HG02870 (cell line): ENCODE measurements around the gene CCNH.
A peak's percentile ranks its signal among the peaks of the same experiment; 100 is the strongest.

Experiments used
- ATAC-seq: cut with Tn5 transposase; IDR thresholded peaks from one replicate; pipeline ENCODE4 v1.9.1; 2021; ENCODE audit warnings: mild to moderate bottlenecking, moderate library complexity; ENCODE audit not compliant: unreplicated experiment

CCNH gene

DNA sequence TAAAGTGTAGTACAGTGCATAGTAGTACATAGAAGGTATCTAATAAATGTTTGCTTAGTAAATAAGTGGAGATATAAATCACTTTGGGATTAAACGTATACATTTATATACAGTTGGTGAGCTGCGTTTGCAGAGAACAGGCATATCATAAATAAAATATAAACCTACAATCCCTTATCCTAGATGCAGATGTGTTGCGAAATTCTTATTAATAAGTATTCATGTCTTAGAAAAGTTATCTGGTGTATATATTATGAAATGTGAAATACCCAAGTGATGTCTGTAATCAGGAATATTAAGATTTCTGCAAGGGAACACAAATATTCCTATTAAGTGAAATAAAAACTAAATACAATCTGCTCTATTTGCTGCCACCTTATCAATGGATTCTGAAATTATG lies 8.8 kb downstream of the CCNH start:
- no peak for ATAC-seq

GRCh38 chr5:87403409-87403808 lies 9.3 kb downstream of the CCNH start:
- ATAC-seq: no peak

GRCh38 chr5:87401626-87402025 lies 11.1 kb downstream of the CCNH start:
- ATAC-seq: no peak

DNA sequence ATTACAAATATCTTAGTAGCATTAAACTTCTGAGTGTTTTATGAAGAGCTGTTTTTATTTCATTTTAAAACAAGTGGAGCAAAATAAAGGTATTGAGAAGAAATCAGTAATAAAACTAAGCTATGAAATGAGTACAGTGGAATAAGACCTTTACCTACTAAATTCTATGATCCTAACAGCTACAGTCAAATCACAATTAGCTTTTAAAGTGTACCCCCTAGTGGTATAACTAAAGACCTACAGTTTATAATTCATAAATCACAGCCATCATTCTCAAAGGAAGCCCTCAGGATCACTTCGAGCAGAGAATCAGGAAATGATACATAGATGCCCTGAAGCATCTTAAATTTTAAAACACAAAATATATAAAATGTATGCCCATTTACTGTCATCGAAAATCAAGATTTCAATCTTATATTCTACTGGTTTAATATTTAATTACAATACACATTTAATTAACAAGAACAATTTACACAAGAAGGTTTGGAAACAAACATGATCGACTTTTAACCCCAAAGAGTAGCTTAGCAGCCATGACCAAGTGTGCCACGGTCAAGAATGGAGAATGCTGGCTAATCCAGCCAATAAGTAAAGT lies 12.3 kb downstream of the CCNH start:
- ATAC-seq: peak; percentile 69

GRCh38 chr5:87399720-87400119 lies 13.0 kb downstream of the CCNH start:
- ATAC-seq: no peak

DNA sequence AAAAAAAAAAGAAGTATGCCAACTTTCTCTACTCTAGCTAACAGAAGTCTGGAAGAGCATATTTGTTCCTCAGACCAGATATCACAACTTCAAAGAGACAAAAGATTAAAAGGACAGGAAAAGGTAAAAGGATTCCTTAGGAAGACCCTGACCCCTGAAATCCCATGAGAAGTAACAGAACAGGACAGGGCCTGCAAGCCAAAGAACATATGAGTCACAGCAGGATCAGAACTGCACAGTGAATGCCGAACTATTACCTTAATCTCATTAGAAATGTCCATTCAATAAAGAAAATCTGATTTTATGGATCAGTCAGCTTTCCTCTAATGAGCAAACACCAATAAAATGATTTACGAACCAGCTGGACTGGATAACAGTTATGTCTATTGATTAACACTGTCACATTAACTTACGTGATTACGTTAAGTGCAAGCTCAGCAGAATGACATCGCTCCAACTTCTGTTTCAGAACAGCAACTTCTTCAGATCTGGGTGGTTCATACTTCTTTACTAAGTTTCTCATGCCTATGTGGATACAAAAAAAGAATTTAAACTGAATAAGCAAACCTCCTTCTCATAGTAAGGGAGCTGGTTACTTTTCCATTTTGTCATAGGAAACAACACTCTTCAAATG lies 13.6 kb downstream of the CCNH start:
- ATAC-seq: no peak

GRCh38 chr5:87394411-87395165 lies 18.1 kb downstream of the CCNH start:
- no peak for ATAC-seq

DNA sequence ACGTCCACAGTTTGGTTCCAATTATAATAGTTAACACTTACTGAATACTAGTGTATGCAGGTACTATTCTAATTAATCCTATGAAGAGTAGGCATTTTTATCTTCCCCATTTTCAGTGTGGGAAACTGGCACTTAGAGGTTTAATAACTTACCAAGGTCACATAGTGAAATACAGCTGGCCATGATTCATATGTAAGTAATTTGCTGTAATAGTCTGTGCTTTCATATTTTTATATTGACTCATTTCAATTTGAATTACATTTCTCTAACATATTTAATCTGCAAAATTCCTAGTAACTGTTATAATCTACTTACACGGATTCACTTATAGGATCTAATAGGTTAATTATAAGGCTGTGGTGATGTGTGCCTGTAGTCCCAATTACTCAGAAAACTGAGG lies 19.4 kb downstream of the CCNH start:
- ATAC-seq: no peak

- no peak for ATAC-seq
Observed at GRCh38 chr5:87392801-87393200, 19.9 kb downstream of the CCNH start.

GRCh38 chr5:87392170-87392569 lies 20.6 kb downstream of the CCNH start:
- no peak for ATAC-seq

DNA sequence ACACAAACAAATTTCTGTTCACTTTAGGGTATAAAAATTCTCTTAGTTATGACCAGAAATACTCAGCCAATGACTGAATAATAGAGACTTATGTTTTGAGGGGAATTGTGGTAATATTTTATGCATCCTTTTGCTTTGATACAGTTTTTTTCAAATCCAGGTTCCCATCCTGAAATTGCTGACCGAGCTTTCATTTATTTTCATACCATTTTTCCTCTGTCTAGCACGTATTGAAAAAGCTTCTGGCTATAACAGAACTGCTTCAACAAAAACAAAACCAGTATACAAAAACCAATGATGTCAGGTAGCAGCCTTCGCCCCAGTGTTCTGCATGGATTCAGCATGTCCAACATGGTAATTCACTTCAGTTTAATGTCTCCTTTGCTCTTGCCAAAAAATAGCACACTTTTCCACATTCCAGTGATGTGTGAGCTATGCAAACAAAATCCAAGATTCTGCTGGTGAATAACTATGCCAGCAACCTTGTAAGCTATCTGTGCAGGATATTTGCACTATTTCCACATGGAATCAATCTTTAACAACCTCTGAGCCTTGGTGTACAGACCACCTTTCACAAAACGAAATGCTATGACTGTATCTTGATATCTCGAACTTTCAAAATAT lies 22.0 kb downstream of the CCNH start:
- ATAC-seq: no peak

- peak; percentile 68 for ATAC-seq
Observed at GRCh38 chr5:87390075-87390474, 22.7 kb downstream of the CCNH start.

DNA sequence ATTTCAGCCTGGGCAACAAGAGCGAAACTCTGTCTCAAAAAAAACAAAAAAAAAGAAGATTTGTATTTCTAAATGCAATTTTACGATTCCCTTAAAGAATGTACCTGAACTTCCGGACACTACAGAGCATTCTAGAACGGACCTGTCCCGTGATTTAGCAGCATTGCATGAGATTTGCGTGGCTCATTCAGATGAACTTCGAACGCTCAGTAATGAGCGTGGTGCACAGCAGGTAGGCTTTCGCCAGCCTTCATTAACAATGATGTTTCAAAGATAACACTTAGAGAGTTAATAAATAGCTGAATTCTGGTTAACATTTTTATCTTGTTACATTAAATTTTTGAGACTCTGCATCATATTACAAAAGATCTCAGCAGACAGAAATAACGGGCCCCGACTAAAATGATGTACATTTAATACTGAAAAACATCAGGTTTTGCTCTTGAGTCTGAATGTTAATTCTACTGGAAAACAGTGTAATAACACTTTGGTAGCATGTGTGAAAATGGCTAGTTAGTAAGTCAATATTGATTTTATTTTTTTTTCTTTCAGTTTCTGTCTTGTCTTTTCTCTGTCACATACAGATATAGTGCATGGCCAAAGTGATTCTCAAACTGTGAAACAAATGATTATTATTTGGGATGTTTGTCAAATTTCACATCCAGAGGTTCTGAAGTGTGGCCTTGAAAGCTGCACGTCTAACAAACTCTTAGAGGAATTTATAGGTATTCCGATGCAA lies 23.3 kb downstream of the CCNH start:
- peak; percentile 12 for ATAC-seq

DNA sequence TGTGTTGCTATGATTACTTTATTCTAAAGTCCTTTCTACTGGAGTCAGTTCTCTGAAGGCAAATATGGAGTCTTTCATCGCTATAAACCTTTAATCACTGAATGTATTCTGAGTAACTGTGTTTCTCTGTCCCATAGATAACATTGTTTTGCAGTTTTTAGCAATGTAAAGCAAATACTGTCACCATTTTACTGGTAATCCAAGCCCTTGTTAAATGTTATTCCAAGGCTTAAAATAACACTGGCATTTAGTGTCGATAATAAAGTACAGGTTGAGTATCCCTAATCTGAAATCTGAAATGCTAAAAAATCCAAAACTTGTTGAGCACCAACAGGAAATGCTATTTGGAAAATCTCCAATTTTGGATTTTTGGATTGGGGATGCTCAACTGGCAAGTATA lies 24.6 kb downstream of the CCNH start:
- ATAC-seq: no peak

GRCh38 chr5:87385802-87386201 lies 26.9 kb downstream of the CCNH start:
- no peak for ATAC-seq

DNA sequence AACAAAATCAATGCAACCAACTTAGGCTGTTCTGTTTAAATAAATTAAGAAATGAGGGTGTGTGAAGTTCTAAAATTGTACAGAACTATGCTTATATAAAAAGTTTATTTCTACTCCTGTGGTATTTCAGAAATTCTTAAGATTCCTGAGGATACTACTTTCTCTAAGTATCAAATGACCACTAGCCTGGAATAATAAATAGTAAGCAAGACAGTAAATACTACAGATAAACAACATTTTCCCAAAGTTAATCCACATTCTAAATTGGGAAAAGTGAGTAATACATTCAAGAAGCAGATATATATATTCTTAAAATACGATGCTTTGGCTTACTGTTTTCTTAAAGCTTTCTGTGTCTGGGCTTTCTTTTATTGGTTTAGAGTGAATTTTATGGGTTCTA lies 29.5 kb downstream of the CCNH start:
- no peak for ATAC-seq

- no peak for ATAC-seq
Observed at GRCh38 chr5:87382224-87382623, 30.5 kb downstream of the CCNH start.

DNA sequence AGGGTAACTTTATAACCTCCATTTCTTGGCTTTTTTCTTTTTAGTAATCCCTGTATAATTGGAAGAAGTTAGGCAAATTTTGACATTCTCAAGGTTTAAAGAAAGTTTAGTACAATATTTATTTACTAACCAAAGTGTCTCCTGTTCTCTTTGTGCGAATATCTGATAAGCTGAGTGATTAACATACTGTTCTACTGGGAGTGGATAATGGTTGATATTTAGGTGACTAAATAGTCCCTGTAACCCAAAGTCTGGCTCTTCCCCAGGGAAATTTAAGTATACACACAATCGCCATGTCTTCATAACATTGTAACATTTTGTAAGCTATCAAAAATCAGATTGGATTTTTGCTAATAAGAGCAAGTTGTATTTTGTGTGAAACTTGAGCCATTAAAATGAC lies 40.0 kb downstream of the CCNH start:
- ATAC-seq: no peak

DNA sequence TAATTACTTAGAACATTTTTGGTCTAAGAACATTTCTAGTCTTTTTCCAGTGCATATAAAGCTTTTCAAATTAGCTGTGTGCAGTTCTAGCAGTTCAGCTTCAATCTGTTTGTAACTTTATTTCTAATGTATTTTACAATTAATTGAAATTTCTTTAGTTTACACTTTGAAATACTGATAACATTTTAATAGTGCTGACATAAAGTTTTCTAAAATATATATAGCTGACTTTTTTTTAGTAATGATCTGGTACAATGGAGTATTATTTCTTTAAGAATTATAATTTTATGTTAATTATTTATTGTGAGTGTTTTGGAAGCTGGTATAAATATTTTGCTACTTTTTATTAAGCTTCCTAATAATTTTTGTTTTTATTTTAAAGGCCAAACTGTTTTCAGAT lies 43.3 kb downstream of the CCNH start:
- no peak for ATAC-seq

DNA sequence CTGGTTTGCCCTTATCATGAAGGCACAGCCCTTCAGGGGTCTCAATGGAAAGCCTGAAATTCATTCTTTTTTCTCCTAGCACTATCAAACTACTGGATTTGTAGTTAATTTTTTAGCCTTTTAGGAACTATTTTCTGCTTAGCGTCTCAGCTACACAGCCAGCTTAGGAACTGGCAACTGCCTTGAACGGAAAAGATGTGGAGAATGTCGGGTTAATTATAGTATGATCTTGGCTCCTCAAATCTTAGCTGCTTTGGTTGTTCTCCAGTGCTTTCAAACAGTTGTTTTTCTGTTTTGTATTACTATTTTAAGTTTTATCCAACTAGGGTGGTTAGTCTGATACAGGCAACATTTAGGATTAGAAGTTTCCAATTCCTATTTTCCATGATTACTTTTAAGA lies 44.1 kb downstream of the CCNH start:
- ATAC-seq: no peak

GRCh38 chr5:87367243-87367642 lies 45.5 kb downstream of the CCNH start:
- ATAC-seq: no peak
